DMS53 (cell line): Measurements from ENCODE around the gene KCTD20.
"Not testable (repeated sequence)": the region's sequence is repeated elsewhere in the genome, so short reads cannot be mapped to it uniquely, and the experiment has no call there.

Source experiments
- DNase-seq: peaks from one replicate; lab custom pipeline; 2025; lab: John Stamatoyannopoulos, UW

The KCTD20 gene

DNA sequence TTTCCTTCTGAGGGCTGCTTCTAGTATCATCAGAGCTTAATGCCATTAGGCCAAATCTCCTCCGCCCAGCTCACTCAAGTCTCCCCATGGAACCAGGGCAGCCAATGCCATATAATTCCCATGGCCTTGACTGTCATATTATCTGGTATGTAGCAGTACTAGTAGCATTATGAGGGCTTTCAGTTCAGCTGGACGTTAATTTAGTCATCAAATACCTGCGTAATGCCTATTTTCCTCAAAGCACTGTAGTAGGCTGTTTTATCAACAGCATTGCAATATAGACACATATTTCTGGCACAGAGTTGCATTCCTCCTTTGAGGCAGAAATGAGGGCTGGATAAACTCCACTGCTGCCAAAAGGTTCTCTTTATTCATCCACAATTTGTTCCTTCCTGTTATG lies 1.7 kb downstream of the KCTD20 start:
- no peak for DNase-seq

DNA sequence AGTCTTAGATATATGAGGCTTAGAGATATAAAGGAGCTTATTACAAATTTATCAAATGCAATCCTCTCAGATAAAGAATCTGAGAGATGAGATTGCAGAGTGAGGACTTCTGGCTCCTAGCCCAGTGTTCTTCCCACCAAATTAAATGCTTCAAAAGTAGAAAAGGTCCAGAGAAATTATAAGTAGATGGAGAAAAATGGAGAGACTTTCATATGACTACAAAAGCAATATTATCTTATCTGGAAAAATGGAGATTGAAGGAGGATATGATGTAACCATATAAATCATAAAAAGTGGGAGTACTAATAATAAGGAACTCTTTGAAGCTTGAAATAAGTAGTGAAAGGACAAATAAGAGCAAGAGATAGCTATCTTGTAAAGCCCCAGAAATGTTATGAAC lies 2.8 kb downstream of the KCTD20 start:
- DNase-seq = no peak

- DNase-seq = not testable (repeated sequence)
Observed at GRCh38 chr6:36449173-36449572, 6.4 kb downstream of the KCTD20 start.

GRCh38 chr6:36452897-36453296 lies 10.1 kb downstream of the KCTD20 start:
- DNase-seq = not testable (repeated sequence)

DNA sequence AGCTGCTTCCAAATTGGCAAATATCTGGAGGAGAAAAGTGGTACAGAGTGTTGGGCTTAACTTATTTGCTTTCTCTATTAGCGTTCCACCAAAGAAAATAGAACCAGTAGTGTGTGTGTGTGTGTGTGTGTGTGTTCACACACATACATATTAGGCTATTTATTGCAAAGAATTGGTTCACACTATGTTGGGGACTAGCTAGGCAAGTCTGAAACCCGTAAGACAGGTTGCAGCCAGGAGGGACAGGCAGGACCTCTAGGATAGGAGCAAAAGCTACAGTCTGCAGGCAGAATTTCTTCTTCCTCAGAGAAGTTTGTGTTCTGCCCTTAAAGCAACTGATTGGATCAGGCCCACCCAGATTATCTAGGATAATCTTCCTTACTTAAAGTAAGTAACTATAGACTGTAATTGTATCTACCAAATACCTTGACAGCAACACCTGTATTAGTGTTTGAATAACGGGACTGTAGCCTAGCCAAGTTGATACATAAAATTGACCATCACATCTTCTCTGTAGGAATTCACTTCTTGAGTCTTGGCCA lies 12.8 kb downstream of the KCTD20 start:
- DNase-seq = peak; percentile 9

DNA sequence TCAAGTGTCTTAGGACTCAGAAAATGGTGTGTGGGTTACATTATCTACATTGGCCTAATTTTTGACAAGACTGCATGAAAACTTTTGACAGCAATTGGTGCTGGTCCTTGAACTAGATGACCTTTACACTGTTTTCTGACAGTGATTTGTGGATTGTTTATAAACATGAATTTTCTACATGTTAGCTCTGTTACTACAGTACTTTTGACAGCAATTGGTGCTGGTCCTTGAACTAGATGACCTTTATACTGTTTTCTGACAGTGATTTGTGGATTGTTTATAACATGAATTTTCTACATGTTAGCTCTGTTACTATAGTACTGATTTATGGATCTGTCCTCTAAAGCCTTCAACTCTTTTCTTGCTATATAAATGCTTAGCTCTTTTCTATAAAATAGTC lies 16.7 kb downstream of the KCTD20 start:
- DNase-seq = no peak

- no peak for DNase-seq
Observed at GRCh38 chr6:36460916-36461315, 18.1 kb downstream of the KCTD20 start.

DNA sequence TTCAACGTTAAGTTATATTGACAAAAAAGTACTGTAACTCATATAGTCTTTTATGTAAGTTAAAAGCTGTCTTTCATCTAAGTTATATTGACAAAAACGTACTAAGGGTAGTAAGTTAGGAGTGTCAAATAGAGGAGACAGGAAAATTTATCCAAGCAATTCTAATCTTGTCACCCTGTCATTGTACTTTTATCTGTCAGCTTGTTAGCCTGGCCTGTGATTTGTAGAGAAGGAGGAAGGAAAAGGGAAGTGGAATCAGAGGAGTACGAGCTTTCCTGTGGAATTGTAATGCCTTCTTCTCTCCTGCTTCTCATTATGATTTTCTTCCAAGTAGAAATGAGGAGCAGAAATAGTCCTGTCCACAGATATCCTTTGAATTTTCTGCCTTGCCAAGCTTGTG lies 18.8 kb downstream of the KCTD20 start:
- no peak for DNase-seq

GRCh38 chr6:36463676-36464075 lies 20.9 kb downstream of the KCTD20 start:
- DNase-seq = no peak

GRCh38 chr6:36464233-36464632 lies 21.4 kb downstream of the KCTD20 start:
- DNase-seq = no peak

DNA sequence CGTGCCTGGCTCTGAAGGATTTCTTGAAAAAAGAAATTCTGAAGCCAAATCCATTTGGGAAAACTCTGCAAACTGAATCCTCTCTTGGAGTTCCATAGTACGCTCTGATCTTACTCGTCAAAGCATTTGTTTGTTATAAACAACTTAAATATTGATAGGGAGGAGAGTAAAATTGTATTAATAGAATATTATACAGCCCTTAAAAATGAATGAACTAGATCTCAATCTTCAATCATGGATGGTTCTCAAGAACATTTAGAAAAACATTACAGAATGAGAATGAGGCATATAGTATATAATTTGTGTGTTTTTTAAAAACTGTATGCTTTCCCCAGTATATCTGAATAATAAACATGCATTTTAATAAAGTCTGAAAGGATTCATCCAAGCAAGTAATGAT lies 24.8 kb downstream of the KCTD20 start:
- no peak for DNase-seq

DNA sequence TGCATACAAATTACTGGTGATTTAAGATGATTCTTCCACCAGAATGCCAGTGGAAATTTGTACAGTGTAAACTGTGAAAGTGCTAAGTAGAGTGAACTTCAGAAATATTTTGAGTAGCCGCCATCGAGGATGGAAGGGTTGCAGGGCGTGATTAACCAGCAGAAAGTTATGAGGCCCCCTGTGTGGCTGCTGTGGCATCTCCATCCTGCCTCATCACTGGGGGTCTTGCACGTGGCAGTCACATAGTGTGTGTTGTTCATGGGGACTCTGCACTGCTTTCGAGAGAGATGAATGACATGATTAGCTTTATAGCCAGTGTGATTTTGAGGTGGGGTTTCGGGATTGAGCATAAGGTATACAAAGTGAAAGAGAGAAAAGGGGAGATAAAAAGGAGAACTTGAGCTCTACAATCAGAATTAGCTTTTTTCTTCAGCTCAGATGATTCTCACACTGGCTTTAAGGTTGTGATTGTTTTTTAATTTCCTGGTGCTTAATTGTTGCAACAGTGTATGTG lies 26.4 kb downstream of the KCTD20 start:
- no peak for DNase-seq

GRCh38 chr6:36469946-36470345 lies 27.1 kb downstream of the KCTD20 start:
- DNase-seq = no peak

DNA sequence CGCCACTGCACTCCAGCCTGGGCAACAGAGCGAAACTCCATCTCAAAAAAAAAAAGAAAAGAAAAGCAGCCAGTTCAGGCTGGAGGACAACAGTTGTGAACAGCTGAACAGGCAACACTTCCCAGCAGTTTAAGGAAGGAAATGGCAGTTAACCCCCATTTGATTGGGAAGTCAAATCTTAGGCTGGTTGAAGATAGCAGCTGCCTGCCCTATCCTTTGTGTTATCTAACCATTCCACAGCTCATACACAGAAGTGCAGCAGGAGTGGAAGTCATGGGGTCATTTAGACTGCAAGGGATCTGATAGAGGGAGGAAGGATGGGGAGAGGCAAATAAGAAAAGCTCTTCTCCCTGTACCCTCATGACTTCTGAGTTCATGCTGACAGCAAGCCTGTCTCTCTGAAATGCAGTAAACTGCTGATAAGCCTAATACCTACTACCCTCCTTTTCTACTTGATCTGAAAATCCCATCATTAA lies 35.3 kb downstream of the KCTD20 start:
- DNase-seq = no peak

DNA sequence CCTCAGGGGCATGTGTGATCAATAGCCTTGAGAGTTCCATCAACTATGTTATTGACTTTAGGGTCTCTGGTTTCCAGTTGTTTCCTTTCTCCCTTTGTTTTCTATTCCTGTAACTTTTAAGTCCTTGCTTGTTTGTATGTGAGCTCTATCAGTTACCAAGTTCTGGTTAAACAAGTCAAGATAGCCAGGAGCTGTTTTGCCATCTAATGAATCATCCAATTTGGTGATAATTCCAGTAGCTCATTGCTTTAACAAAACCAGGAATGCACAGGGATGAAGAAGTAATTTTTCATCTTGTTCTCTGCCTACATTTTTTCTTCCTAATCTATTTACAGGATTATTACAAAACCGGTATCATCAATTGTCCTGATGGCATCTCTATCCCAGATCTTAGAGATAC lies 36.5 kb downstream of the KCTD20 start:
- no peak for DNase-seq

DNA sequence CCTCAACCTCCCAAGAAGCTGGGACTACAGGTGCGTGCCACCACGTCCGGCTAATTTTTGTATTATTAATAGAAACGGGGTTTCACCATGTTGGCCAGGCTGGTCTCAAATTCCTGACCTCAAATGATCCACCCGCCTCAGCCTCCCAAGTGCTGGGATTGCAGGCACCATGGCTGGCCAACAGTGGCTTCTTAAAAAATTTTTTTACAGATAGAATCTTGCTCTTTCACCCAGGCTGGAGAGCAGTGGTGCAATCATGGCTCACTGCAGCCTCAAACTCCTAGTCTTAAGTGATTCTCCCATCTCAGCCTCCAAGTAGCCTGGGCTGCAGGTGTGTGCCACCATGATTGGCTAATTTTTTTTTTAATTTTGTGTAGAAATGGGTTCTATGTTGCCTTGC lies 40.5 kb downstream of the KCTD20 start:
- DNase-seq = not testable (repeated sequence)

- DNase-seq = no peak
Observed at GRCh38 chr6:36484736-36485135, 41.9 kb downstream of the KCTD20 start.

- no peak for DNase-seq
Observed at GRCh38 chr6:36487698-36488097, 44.9 kb downstream of the KCTD20 start.

DNA sequence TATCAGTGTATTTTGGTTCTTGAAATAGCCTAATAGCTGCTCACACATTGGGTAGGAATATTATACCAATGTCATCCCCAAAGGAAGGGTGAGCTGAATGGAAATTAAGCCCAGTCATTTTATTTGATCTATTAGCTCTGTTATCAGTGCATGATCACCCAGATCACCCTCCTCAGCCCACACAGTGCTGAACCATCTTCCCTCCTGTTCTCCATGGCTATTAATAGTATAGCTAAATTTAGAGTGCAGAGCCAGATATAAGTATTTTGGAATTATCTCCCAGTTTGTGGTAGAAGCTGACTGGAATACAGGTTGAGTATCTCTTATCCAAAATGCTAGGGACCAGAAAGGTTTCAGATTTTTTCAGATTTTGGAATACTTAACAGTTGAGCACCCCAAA lies 45.4 kb downstream of the KCTD20 start:
- no peak for DNase-seq

- DNase-seq = no peak
Observed at GRCh38 chr6:36489426-36489825, 46.6 kb downstream of the KCTD20 start.

DNA sequence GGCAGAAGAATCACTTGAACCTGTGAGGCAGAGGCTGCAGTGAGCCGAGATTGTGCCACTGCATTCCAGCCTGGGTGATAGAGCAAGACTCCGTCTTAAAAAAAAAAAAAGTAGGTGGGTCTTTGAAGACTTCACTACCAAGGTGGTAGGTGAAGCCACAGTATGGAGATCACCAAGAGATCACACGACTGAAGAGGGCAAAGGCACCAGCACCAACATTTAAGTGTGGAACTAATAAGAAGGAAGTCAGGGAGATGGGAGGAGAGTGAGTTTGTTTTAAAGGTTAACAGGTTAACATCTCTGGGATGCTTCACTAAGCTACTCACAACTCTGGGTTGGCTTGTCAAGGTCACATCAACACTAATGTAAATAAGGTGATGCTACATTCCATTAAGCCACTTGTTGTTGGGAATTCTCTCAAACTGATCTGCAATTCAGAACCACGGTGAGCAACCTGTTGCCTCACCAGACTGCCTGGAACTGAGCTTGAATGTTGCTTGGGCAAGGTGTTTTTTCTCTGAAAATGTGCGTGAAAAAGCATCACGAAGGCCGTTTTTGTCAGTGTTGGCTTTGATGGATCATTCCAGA lies 48.7 kb downstream of the KCTD20 start:
- DNase-seq = no peak

GRCh38 chr6:36492092-36492491 lies 49.3 kb downstream of the KCTD20 start:
- no peak for DNase-seq

DNA sequence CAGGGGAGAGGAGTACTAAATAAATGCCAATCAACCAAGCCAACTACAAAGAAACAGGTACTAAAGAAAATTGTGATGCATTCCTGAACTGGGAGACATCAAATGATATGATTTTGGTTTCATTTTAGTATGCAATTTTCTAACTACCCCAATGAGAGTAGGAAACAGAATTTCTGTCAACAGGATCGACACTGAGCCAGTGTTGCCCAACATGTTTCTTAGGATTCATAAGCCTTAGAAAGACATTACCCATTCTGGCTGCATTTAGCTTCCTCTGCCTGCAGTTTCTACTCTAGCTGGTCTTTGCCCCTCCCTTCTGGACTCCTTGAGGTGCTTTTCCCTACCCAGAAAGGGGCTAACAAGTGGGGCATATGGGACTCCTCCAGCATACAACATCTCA lies 49.8 kb downstream of the KCTD20 start:
- DNase-seq = no peak

- DNase-seq = no peak
Observed at GRCh38 chr6:36493319-36493718, 50.5 kb downstream of the KCTD20 start.
